ENCODE data around the gene NUP42. TPM values are rescaled to one million over a fixed set of nuclear protein-coding genes. Genes with fewer than 3 reads are reported as not detected.

NUP42 gene
- total RNA-seq, 4 donors from 2014 or later, result 27.6 to 47.0 (median 38.3) TPM

GRCh38 chr7:23205909-23206767 lies 24.3 kb downstream of the NUP42 start:
- Histone ChIP-seq H3K27ac (no peak overlapping the region), H3K36me3 (peaks cover 0 to 6% (median 3%) of the 10 kb centered on the region in 4 donors), H3K27me3 (peaks cover 8% of the 10 kb centered on the region), H3K9me3 (no peaks in the 10 kb centered on the region), H3K4me3 (peak overlapping the region in 1 of 4 donors; percentile 1), H3K4me1 (peaks cover 0 to 7% (median 0%) of the 10 kb centered on the region in 4 donors)
- WGBS, 2 donors (ENCODE audit: low coverage in 1 of 2), result 70% methylated on average over 53 of the region's 76 CpGs; no CpG with 5 or more reads in 1 of the 2 donors
- in situ Hi-C loops (cut with MboI; ENCODE audit: low pct_ligation_motif_present in 1 of 4, low pct_unique_long_range_greater_than_20kb in 1 of 4, low sequenced_read_pairs in 3 of 4) (no loop called here), intact Hi-C loops (cut with DNase I; ENCODE audit: low total_unique reads) (loop anchor here (10.0 kb wide), 1 partner anchor 1821 kb away; no protein-coding TSS in a partner anchor)
- no peak for TF ChIP-seq POLR2A (IDR thresholded peaks at IDR 0.05)
- TF ChIP-seq EP300 (IDR thresholded peaks at IDR 0.05; ENCODE audit: low read depth), result no peak
- no peak for TF ChIP-seq CTCF (IDR thresholded peaks at IDR 0.05)
- TF ChIP-seq POLR2AphosphoS5 (IDR thresholded peaks at IDR 0.05), result no peak
- no peak for DNase-seq

- in situ Hi-C loops (cut with MboI; ENCODE audit: low pct_ligation_motif_present in 1 of 4, low pct_unique_long_range_greater_than_20kb in 1 of 4, low sequenced_read_pairs in 3 of 4), result no loop called here
- DNase-seq, result no peak
These were observed 25.2 kb downstream of the NUP42 start for GRCh38 chr7:23207021-23207420.

GRCh38 chr7:23207884-23208283 lies 26.0 kb downstream of the NUP42 start:
- Histone ChIP-seq H3K27me3 (peaks cover 8% of the 10 kb centered on the region), H3K9me3 (no peaks in the 10 kb centered on the region), H3K4me1 (peaks cover 0 to 19% (median 2%) of the 10 kb centered on the region in 4 donors), H3K4me3 (no peak overlapping the region), H3K36me3 (no peaks in the 10 kb centered on the region), H3K27ac (no peak overlapping the region)
- intact Hi-C loops (cut with DNase I; ENCODE audit: low total_unique reads) (loop anchor here (10.0 kb wide), 1 partner anchor 1823 kb away; no protein-coding TSS in a partner anchor), in situ Hi-C loops (cut with MboI; ENCODE audit: low pct_ligation_motif_present in 1 of 4, low pct_unique_long_range_greater_than_20kb in 1 of 4, low sequenced_read_pairs in 3 of 4) (no loop called here)
- DNase-seq, result no peak
- 82 to 84% methylated on average over 3 of the region's 3 CpGs for WGBS, 2 donors (ENCODE audit: low coverage in 1 of 2)
- no peak for TF ChIP-seq EP300 (IDR thresholded peaks at IDR 0.05; ENCODE audit: low read depth)

More at GRCh38 chr7:23207021-23207420, 25.2 kb downstream of the NUP42 start:
- Histone ChIP-seq H3K36me3 (no peaks in the 10 kb centered on the region), H3K27ac (no peak overlapping the region), H3K4me1 (peaks cover 0 to 14% (median 2%) of the 10 kb centered on the region in 4 donors), H3K4me3 (no peak overlapping the region), H3K27me3 (peaks cover 8% of the 10 kb centered on the region), H3K9me3 (no peaks in the 10 kb centered on the region)
- intact Hi-C loops (cut with DNase I; ENCODE audit: low total_unique reads), result loop anchor here (10.0 kb wide), 1 partner anchor 1822 kb away; no protein-coding TSS in a partner anchor
- WGBS, 2 donors (ENCODE audit: low coverage in 1 of 2), result 33 to 65% methylated on average over 2 of the region's 2 CpGs
- TF ChIP-seq CTCF (IDR thresholded peaks at IDR 0.05) (no peak), POLR2AphosphoS5 (IDR thresholded peaks at IDR 0.05) (no peak), POLR2A (IDR thresholded peaks at IDR 0.05) (no peak), EP300 (IDR thresholded peaks at IDR 0.05; ENCODE audit: low read depth) (no peak)

GRCh38 chr7:23208316-23208715 lies 26.5 kb downstream of the NUP42 start:
- 77 to 78% methylated on average over 4 of the region's 4 CpGs for WGBS, 2 donors (ENCODE audit: low coverage in 1 of 2)
- intact Hi-C loops (cut with DNase I; ENCODE audit: low total_unique reads) (loop anchor here (10.0 kb wide), 1 partner anchor 1824 kb away; no protein-coding TSS in a partner anchor), in situ Hi-C loops (cut with MboI; ENCODE audit: low pct_ligation_motif_present in 1 of 4, low pct_unique_long_range_greater_than_20kb in 1 of 4, low sequenced_read_pairs in 3 of 4) (no loop called here)
- H3K4me3 ChIP-seq, result no peak overlapping the region
- no peak for DNase-seq
- peaks cover 8% of the 10 kb centered on the region for H3K27me3 ChIP-seq
- no peaks in the 10 kb centered on the region for H3K36me3 ChIP-seq
- H3K4me1 ChIP-seq, result peaks cover 0 to 23% (median 2%) of the 10 kb centered on the region in 4 donors
- TF ChIP-seq CTCF (IDR thresholded peaks at IDR 0.05), result no peak
- no peak for TF ChIP-seq EP300 (IDR thresholded peaks at IDR 0.05; ENCODE audit: low read depth)
- TF ChIP-seq POLR2A (IDR thresholded peaks at IDR 0.05), result no peak
- TF ChIP-seq POLR2AphosphoS5 (IDR thresholded peaks at IDR 0.05), result no peak
- H3K27ac ChIP-seq, result no peak overlapping the region
- H3K9me3 ChIP-seq, result no peaks in the 10 kb centered on the region
